ENCODE results near the gene GPR162. TPM values are rescaled to one million over a fixed set of nuclear protein-coding genes. Genes with fewer than 3 reads are reported as not detected.

The GPR162 gene
- total and polyA plus RNA-seq, 2 of the 4 experiments (the other 2 are of a cell fraction), result 2.9 to 6.0 TPM

DNA sequence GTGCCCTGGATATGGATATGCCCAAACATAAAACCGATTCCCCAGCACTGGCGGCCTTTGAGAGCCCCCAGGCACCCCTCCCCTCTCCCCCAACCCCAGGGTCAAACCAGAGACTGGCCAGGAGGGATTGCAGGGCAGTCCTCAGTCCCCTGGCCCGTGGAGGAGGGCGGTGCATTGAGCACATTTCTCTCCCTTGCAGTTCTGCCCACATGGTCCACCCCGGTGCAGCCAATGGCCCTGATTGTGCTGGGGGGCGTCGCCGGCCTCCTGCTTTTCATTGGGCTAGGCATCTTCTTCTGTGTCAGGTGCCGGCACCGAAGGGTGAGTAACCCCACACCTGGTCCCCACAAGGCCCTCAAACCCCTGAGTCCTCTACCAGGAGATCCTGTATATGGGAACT, 3.4 kb upstream of the GPR162 start:
- dilution Hi-C loops (cut with HindIII; ENCODE audit: low sequenced_read_pairs, unreplicated experiment), result no loop called here
- no peak for DNase-seq

More for the DNA sequence above, 3.4 kb upstream of the GPR162 start:
- Histone ChIP-seq H2BK20ac (ENCODE audit: low read depth, low read length) (no peak overlapping the region), H3K27ac (ENCODE audit: insufficient read depth, low read length) (no peak overlapping the region), H3K4me1 (ENCODE audit: control insufficient read depth, insufficient read depth, low read length) (peaks cover 10% of the 10 kb centered on the region; the same call in 1 of the 2 replicates), H3K79me1 (ENCODE audit: low read depth in 1 of 2, low read length in 2 of 2) (peaks cover 0 to 3% of the 10 kb centered on the region in 2 experiments; a peak in 1 of 4 replicates), H3K27me3 (ENCODE audit: control insufficient read depth, insufficient read depth, low read length) (peaks cover 4% of the 10 kb centered on the region; the same call in 1 of the 2 replicates), H3K9me3 (ENCODE audit: control insufficient read depth, insufficient read depth, low read length) (no peaks in the 10 kb centered on the region), H4K5ac (ENCODE audit: low read depth, low read length) (no peak overlapping the region), H2BK15ac (ENCODE audit: low read depth, low read length) (no peak overlapping the region), H2BK5ac (ENCODE audit: low read depth, low read length, poor library complexity, severe bottlenecking) (no peak overlapping the region), H4K8ac (ENCODE audit: low read depth in 2 of 2, low read length in 2 of 2) (no peak overlapping the region), H4K91ac (ENCODE audit: insufficient read depth, low read depth, low read length) (no peak overlapping the region), H2AFZ (replicated peaks; ENCODE audit: low read length, poor library complexity) (no peak overlapping the region), H2BK120ac (ENCODE audit: low read depth, low read length) (no peak overlapping the region), H3K9me1 (ENCODE audit: insufficient read depth, low read length) (peaks cover 4% of the 10 kb centered on the region; the same call in 1 of the 2 replicates), H3K23ac (ENCODE audit: low read depth, low read length) (no peak overlapping the region), H2AK9ac (replicated peaks; ENCODE audit: low read depth, low read length, poor library complexity) (no peak overlapping the region), H3K56ac (ENCODE audit: extremely low read depth, insufficient read depth, low read length) (no peak overlapping the region), H3K18ac (ENCODE audit: low read depth, low read length) (no peak overlapping the region), H3K4me3 (ENCODE audit: insufficient read depth, low read depth, low read length) (no peak overlapping the region), H4K20me1 (ENCODE audit: insufficient read depth, low read length) (no peaks in the 10 kb centered on the region), H3K9ac (ENCODE audit: low read depth, low read length) (no peak overlapping the region), H3K36me3 (ENCODE audit: control insufficient read depth, insufficient read depth, low read length) (peaks cover 3% of the 10 kb centered on the region), H2AK5ac (ENCODE audit: low read depth, low read length) (no peak overlapping the region), H3K14ac (replicated peaks; ENCODE audit: low read depth, low read length) (no peak overlapping the region), H3K4ac (ENCODE audit: low read depth, low read length) (no peak overlapping the region), H3K4me2 (ENCODE audit: low read depth, low read length) (no peak overlapping the region)
- TF ChIP-seq, protein P1, sequence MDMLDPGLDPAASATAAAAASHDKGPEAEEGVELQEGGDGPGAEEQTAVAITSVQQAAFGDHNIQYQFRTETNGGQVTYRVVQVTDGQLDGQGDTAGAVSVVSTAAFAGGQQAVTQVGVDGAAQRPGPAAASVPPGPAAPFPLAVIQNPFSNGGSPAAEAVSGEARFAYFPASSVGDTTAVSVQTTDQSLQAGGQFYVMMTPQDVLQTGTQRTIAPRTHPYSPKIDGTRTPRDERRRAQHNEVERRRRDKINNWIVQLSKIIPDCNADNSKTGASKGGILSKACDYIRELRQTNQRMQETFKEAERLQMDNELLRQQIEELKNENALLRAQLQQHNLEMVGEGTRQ (IDR thresholded peaks at IDR 0.05; ENCODE audit: low read depth, low read length), result no peak
- TF ChIP-seq NFE2L2 (IDR thresholded peaks at IDR 0.05; ENCODE audit: low read depth, low read length) (no peak), POLR2A (IDR thresholded peaks at IDR 0.05; ENCODE audit: low read depth, low read length) (no peak), MAFK (IDR thresholded peaks at IDR 0.05; ENCODE audit: low read depth, low read length) (no peak), RCOR1 (IDR thresholded peaks at IDR 0.05; ENCODE audit: insufficient replicate concordance, low read length) (no peak), RAD21 (IDR thresholded peaks at IDR 0.05; ENCODE audit: low read length) (no peak), FOS (IDR thresholded peaks at IDR 0.05; ENCODE audit: low read depth, low read length) (no peak), RFX5 (IDR thresholded peaks at IDR 0.05; ENCODE audit: low read depth, low read length) (no peak), BHLHE40 (IDR thresholded peaks at IDR 0.05; ENCODE audit: low read depth, low read length) (no peak), MAZ (IDR thresholded peaks at IDR 0.05; ENCODE audit: borderline replicate concordance, low read depth, low read length) (no peak), CHD1 (IDR thresholded peaks at IDR 0.05; ENCODE audit: low read depth, low read length) (no peak), MXI1 (IDR thresholded peaks at IDR 0.05; ENCODE audit: borderline replicate concordance, low read depth, low read length) (no peak), SMC3 (IDR thresholded peaks at IDR 0.05; ENCODE audit: low read depth, low read length) (no peak), CEBPB (IDR thresholded peaks at IDR 0.05; ENCODE audit: low read depth, low read length) (no peak)
- TF ChIP-seq, protein P2, sequence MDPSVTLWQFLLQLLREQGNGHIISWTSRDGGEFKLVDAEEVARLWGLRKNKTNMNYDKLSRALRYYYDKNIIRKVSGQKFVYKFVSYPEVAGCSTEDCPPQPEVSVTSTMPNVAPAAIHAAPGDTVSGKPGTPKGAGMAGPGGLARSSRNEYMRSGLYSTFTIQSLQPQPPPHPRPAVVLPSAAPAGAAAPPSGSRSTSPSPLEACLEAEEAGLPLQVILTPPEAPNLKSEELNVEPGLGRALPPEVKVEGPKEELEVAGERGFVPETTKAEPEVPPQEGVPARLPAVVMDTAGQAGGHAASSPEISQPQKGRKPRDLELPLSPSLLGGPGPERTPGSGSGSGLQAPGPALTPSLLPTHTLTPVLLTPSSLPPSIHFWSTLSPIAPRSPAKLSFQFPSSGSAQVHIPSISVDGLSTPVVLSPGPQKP (IDR thresholded peaks at IDR 0.05; ENCODE audit: borderline replicate concordance, low read depth, low read length), result no peak
- TF ChIP-seq, protein P3, sequence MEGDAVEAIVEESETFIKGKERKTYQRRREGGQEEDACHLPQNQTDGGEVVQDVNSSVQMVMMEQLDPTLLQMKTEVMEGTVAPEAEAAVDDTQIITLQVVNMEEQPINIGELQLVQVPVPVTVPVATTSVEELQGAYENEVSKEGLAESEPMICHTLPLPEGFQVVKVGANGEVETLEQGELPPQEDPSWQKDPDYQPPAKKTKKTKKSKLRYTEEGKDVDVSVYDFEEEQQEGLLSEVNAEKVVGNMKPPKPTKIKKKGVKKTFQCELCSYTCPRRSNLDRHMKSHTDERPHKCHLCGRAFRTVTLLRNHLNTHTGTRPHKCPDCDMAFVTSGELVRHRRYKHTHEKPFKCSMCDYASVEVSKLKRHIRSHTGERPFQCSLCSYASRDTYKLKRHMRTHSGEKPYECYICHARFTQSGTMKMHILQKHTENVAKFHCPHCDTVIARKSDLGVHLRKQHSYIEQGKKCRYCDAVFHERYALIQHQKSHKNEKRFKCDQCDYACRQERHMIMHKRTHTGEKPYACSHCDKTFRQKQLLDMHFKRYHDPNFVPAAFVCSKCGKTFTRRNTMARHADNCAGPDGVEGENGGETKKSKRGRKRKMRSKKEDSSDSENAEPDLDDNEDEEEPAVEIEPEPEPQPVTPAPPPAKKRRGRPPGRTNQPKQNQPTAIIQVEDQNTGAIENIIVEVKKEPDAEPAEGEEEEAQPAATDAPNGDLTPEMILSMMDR (conservative IDR thresholded peaks at IDR 0.05; ENCODE audit: low read depth, low read length), result no peak
- 59% methylated on average over 4 of the region's 10 CpGs; no CpG with 5 or more reads in 1 of the 2 experiments for WGBS, 2 experiments (ENCODE audit: extremely low coverage in 2 of 2, insufficient read length in 1 of 2)
- intact Hi-C loops (cut with micrococcal nuclease) (no loop called here), in situ Hi-C loops (cut with MboI; ENCODE audit: low sequenced_read_pairs) (no loop called here)
- CTCF ChIA-PET, result no interaction called here
- POLR2A ChIA-PET (ENCODE audit: unreplicated experiment), result no interaction called here
- no TSS peak for BruUV-seq (replicated peaks)
- no peak for ATAC-seq (ENCODE audit: low read depth)

All from IMR-90 (cell line).